Cardiac fibroblast (primary cell): ENCODE data around the gene PODXL2.

Experiments
- DNase-seq, 2 donors: peaks; one replicate each; pipeline versions ENCODE4 v3.0.0 to v3.0.0-alpha.2; 2010; ENCODE audit warnings: low read depth in 2 of 2
- H3K4me3 ChIP-seq, 2 donors: replicated peaks in 1 of 2; 1 replicate in 1 of 2; 2 replicates in 1 of 2; pipeline ENCODE4 v1.5.1; 2011; ENCODE audit warnings: low read depth in 2 of 2, low read length in 2 of 2, mild to moderate bottlenecking in 2 of 2, moderate library complexity in 1 of 2
- TF ChIP-seq, protein P1 (sequence below): IDR thresholded peaks from one replicate; pipeline ENCODE4 v1.5.1; 2011; ENCODE audit warnings: low read depth, mild to moderate bottlenecking, low read length, inconsistent platforms

Gene PODXL2

GRCh38 chr3:127670761-127671522, 42.0 kb downstream of the PODXL2 start:
- TF ChIP-seq, protein P1, sequence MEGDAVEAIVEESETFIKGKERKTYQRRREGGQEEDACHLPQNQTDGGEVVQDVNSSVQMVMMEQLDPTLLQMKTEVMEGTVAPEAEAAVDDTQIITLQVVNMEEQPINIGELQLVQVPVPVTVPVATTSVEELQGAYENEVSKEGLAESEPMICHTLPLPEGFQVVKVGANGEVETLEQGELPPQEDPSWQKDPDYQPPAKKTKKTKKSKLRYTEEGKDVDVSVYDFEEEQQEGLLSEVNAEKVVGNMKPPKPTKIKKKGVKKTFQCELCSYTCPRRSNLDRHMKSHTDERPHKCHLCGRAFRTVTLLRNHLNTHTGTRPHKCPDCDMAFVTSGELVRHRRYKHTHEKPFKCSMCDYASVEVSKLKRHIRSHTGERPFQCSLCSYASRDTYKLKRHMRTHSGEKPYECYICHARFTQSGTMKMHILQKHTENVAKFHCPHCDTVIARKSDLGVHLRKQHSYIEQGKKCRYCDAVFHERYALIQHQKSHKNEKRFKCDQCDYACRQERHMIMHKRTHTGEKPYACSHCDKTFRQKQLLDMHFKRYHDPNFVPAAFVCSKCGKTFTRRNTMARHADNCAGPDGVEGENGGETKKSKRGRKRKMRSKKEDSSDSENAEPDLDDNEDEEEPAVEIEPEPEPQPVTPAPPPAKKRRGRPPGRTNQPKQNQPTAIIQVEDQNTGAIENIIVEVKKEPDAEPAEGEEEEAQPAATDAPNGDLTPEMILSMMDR = no peak
- no peak for DNase-seq
- no peak overlapping the region for H3K4me3 ChIP-seq

- H3K4me3 ChIP-seq = peak overlapping the region; percentile 46 to 62
- no peak for DNase-seq
- TF ChIP-seq, protein P1 = no peak
Measured at GRCh38 chr3:127671523-127672428, 42.8 kb downstream of the PODXL2 start.

DNA sequence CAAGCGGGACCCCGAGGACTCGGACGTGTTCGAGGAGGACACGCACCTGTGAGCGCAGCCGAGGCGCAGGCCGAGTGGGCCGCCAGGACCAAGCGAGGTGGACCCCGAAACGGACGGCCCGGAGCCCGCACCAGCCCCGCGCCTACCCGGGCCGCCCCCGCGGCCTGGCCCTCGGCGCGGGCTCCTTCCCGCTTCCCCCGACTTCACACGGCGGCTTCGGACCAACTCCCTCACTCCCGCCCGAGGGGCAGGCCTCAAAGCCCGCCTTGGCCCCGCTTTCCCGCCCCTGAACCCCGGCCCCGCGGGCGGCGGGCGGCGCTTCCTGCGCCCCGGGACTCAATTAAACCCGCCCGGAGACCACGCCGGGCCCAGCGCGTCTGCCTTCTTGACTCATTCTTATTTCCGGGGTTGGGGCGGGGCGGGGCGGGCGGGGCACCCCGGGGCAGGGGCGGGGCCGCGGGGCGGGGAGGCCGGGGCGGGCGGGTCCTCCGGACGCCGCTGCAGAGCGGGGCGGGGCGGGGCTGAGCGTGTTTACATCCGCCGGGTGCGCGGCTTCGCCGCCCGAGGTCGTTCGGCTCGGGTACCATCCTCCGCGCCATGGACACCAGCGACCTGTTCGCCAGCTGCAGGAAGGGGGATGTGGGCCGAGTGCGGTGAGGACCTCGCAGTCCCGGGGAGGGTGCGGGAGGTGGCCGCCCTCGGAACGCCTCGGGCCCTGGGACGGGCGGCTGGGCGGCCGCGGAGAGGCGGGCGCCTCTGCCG, 43.6 kb downstream of the PODXL2 start, which contains the start of gene ABTB1:
Gene ABTB1 (plus strand): TSS at position 524 of the 762 bp plus-strand sequence. CDS start 74 bp downstream, at position 598.
- peak; percentile 72 to 79 for DNase-seq
- H3K4me3 ChIP-seq = peak within 1 kb of the TSS; percentile 76 to 87
- TF ChIP-seq, protein P1 = no peak

DNA sequence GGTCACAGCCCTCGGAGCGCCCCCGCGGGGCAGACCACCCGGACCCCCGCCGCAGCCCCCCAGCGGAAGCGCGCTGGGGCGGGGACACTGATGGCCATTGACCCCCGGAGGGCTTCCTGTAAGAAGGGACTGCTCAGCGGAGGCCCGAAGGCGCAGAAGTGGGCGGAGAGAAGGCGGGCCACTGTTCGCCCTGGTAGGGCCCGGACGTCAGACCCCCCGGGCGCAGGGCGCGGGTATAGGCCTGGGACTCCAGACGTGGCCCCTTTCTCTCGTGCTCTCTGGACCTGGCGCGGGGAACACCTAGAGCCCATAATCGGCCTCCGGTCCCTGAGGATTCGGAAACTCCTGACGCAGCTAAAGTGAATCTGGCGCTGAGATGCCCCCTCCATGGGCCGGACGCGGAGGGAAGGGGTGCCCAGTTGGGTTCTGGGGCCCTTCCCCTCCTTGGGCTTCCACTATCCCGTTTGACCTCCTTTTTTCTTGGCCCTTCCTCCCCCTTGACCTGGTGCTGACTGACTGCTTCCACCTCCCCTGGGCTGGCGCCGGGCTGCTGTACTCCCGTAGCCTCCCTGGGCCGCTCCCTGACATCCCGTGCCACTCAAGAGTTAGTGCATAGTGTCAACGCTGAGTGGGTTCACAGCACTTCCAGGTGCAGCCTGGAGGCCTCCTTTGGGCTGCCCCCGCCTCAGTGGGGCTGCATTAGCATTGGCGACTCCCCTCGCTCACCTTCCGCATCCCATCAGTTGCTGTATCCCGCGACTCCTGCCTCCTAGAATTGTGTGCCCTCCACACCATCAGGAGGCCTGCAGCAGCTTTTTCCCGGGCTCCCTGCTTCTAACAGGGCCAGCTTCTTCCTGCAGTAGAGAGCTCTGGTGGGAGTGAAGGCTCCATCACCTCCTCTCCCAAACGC, 44.5 kb downstream of the PODXL2 start:
- peak; percentile 55 to 75 for DNase-seq
- peak overlapping the region; percentile 76 to 87 for H3K4me3 ChIP-seq
- TF ChIP-seq, protein P1 = no peak

DNA sequence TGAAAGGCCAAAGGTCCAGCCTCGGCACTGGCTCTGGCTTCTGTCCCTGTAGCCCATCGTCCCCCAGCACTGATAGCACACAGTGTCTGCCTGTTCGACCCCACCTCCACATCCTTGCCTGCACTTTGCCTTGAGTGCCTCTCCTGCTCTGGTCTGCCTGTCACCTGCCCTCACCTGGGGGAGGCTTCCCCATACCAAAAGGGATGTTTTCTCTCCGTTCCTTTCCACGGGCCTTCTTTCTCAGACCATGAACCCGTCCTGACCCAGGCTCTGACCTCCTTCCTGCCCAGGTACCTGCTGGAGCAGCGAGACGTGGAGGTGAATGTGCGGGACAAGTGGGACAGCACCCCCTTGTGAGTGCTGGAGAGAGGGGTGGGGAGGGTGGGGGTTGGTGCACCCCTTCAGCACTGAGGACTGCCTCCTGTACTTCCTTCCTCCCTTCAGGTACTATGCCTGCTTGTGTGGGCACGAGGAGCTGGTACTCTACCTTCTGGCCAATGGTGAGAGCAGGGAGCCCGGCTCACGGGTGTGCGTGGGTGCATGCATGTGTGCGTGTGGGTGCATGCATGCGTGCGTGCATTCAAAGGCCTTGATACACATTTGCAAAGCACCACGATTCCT, 45.2 kb downstream of the PODXL2 start:
- H3K4me3 ChIP-seq = peak overlapping the region; percentile 76 to 87
- DNase-seq = no peak

More for the DNA sequence above, 45.2 kb downstream of the PODXL2 start:
- TF ChIP-seq, protein P1 = no peak
